ENCODE results near the gene MBD3.
A peak's percentile ranks its signal among the peaks of the same experiment; 100 is the strongest.

MBD3 gene

GRCh38 chr19:1618157-1619093 lies 25.8 kb upstream of the MBD3 start:
- DNase-seq, result no peak

DNA sequence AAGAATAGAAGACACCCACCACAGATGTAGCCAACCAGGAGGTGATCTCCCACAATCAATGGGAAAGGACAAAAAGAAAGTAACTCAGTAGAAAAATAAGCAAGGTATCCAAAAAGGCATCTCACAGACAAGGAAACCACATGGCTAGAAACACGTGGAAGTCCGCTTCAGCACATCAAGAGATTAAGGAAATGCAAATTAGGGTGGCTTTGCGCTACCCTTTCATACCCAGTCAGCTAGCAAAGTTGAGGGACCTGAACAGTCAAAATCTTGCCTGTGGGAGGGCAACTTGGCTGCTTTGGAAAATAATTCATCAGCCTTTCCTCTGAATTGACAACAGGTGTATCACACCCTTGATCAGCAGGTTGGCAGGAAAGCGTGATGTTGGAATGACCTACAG lies 24.2 kb upstream of the MBD3 start:
- DNase-seq, result no peak

DNA sequence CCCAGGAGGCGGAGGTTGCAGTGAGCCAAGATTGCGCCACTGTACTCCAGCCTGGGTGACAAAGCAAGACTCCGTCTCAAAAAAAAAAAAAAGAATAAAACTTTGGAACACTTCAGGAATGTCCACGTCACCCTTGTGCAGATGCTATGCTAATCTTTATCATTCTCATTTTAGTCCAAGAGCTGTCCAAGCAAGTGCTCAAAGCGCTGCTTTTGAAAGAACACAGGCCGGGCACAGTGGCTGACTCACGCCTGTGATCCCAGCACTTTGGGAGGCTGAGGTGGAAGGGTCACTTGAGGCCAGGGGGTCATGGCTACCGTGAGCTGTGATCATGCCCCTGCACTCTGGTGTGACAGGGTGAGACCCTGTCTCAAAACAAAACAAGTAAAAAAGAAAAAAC lies 23.7 kb upstream of the MBD3 start:
- no peak for DNase-seq

- DNase-seq, result no peak
These were observed 22.6 kb upstream of the MBD3 start for GRCh38 chr19:1615156-1615765.

GRCh38 chr19:1613808-1614570 lies 21.3 kb upstream of the MBD3 start:
- no peak for DNase-seq

DNA sequence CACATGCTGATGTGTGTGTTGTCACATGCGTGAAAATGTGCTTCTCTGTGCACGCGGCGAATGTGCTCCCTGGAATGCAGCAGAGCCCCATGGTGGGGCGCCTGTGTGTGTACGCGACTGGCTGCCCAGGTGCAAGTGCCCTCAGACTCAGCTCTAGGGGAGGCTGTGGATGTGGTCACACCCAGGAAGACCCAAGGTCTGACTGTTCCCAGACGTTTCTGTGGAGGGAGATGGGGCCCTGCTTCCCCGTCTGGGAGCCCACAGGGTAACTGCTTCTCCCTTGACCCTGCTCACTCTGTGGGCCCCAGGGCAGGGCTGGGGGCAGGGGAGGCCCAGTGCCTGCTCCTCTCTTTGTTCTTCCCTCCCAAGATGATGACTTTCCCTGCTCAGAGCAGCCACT lies 20.5 kb upstream of the MBD3 start:
- no peak for DNase-seq

DNA sequence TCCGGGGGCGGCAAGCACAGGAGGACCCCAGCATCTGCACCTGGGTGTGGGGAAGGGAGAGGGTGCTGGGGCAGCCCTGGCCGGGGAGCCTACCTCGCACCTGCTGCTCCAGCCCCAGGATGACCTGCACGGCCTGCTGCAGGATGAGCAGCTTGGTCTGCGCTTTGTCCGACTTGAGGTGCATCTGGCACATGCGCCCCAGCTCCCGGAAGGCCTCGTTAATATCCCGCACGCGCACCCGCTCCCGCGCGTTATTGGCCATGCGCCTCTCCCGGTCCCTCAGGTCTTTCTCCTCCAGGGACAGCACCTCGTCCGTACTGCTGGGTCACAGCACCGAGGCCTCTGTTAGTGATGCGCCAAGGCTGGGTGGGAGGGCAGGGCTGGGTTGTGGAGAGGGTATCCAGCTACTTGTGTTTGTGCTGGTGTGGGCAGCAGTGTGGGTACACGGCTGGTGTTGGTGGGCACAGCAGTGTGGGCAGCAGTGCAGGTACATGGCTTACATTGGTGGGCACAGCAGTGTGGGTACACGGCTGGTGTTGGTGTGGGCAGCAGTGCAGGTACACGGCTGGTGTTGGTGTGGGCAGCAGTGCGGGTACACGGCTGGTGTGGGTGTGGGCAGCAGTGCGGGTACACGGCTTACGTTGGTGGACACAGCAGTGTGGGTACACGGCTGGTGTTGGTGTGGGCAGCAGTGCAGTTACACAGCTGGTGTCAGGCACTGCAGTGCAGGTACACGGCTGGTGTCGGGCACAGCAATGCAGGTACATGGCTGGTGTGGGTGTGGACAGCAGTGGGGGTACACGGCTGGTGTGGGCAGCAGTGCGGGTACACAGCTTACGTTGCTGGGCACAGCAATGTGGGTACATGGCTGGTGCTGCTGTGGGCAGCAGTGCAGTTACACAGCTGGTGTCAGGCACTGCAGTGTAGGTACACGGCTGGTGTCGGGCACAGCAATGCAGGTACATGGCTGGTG lies 19.7 kb upstream of the MBD3 start:
- no peak for DNase-seq

DNA sequence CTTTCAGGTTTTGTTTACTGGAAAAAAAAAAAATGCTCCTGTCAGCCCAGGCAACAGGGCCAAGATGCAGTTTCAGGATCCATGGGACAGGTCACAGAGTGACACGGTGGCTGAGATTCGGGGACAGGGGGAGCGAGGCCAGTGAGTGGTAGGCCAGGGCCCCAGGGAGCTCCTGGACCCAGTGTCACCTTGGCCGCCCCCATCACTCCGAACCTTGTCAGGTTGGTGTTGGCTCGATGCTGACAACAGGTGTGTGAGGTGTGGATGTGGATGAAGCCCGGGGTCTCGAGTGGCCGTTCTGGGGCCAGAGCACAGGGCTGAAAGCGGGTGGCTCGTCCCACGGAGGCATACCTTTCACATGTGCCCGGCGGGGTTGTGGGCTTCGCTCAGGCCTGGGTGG lies 18.7 kb upstream of the MBD3 start:
- DNase-seq, result no peak

GRCh38 chr19:1610579-1610978 lies 17.9 kb upstream of the MBD3 start:
- no peak for DNase-seq

DNA sequence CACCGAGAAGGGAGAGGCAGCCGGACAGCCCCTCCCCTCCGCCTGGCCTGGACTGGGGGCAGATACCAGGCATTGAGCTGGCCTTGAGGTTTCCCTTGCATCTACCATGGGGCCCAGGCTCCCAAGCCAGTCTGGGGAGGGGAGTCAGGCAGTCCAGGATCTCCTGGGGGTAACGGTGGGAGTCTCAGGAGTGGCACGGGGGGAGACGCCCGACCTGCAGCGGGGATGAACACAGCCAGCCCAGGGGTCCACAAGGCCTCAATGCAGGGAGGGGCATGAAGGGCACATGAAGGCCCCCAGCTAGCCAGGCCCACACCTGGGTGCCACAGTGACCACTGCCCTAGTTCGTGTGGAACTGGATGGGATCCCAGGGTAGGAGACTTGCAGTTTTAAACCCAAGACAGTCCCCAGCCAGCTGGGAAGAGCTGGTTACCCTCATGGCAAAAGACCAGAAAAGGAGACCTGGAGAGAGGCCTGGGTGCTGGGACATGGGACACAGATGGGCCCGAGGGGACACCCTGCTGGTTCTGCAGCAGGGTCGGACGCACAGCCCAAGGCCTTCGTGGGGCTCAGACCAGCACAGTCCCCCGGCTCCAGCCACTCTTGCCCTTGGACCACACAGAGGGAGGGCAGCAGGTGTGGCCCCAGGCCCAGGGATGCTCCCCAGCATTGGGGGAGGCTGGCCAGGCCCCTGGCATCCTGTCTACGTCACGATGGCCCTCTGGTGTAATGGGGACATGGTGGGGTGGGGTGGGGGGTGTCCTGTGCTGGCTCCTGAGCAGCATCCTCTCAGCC lies 17.2 kb upstream of the MBD3 start:
- no peak for DNase-seq

DNA sequence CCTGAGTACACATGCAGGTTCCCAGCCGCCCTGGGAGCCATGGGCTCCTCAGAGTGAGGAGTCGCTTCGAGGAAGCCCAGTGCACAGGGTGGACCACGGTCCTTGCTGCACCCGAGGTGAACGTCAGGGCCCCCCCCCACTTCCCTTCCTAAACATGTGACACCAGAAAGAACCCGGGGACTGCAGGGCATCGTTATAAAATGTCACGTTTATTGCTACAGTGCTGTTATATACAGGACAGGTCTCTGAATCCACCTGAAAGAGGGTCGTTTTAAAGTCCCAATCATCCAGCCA lies 16.4 kb upstream of the MBD3 start:
- DNase-seq, result no peak

DNA sequence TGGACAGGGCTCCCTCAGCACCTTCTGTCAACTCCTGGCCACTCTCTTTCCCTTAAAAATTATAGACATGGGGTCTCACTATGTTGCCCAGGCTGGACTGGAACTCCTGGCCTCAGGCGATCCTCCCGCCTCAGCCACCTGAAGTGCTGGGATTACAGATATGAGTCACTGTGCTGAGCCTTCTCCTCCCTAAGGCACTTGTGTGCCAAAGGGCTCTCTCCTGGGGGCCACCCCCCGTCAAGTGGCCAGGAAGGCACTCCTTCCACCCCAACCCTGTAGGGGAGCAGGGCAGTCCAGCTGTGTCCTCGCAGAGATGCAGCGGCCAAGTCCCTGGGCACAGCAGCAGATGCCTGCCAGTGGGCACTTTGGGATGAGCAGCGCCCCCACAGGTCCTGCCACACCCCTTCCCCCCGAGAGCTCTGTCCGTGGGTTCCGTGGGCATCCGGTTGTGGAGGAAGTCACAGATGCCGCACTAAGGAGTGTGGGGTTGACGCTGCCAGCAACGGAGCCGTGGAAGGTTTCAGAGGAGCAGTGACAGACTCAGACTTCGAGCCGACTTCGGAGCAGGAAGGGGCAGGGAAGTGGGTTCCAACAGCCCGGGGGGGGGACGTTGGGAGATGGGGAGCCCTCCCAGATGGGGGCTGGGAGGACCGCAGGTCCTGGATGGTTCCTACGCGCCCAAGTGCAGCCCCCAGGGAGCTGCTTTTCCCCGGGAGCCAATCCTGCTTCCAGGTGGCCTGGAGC lies 15.9 kb upstream of the MBD3 start:
- DNase-seq, result no peak

DNA sequence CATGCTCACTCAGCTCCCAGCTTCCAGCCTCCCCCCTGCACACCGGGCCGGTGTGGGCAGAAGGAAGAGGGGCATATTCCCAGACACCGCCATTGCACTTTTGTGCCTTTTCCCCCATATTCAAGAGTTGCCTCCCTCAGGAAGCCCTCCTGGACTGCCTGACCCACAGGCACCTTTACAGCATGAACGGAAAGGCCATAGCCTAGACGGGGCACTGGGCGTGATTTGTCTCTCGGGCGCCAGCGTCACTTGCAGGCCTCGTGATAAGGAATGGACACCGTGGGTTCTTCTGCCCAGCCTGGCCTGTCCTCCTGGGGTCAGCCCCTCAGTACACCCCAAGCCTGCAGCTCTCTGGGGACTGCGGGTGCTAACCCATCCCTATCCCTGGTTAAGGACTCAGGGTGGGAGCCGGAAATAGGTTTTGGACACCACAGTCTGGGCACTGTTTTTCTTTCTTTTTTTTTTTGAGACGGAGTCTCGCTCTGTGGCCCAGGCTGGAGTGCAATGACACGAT lies 13.5 kb upstream of the MBD3 start:
- no peak for DNase-seq

DNA sequence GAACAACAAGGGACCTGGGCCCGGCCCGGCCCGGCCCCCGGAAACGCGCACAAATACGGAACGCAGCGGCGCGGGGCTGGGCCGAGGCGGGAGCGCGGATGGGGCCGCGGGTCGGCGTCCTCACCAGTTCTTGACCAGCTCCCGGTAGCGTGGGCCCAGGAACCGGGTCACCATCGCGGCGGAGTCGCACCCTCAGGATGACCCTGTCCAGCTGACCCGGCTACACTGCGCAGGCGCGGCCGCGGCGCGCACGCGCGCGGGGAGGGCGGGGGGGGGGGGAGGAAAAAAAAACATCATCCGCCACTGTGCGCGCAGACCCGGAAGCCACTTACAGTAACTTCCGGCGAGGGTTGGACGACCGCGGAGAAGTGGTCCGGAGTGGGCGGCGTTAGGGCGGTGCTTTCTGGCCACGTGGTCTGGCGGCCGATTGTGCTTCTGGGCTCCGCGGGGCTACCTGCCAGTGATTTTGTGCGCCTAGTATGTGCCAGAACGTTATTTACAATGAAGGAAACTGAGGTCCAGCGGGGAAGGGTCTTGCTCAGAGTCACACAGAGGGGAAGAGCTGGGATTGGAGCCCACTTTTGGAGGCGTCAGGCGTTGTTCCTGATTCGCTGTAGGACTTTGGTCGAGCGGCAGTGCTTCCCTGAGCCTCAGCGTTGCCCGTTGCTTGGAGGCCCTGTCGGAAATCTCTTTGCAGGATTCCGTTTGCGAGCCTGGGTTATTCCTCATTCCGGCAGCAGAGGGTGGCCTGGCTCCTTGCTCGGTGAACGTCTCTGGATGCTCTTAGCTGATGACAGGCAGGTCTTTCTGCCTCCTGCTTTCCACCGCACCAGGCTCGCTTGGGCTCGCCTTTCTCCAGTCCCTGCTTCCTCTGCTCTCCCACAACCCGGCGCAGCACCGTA lies 12.8 kb upstream of the MBD3 start, which contains the start of gene UQCR11:
UQCR11 (minus strand) TSS at position 227 of the 902 bp plus-strand sequence; CDS start at position 174, 53 bp downstream.
- DNase-seq, result peak; percentile 96

DNA sequence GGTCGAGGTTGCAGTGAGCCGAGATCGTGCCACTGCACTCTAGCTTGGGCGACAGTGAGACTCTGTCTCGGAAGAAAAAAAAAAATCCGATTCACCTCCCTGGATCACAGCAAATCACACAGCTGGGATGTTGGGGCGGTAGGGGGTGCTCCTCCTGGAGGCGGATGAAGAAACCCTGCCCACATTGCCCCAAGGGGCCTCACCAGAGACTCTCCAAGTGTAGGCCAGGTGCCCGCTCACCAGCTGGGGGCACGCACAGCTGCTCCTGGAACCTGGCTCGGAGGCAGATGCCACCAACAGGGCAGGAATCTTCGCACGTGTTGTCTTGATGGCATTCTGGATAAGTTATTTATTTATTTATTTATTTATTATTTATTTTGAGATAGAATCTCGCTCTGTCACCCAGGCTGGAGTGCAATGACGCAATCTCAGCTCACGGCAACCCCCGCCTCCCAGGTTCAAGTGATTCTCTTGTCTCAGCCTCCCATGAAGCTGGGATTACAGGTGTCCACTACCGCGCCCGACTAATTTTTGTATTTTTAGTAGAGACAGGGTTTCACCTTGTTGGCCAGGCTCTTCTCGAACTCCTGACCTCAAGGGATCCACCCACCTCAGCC lies 9.5 kb upstream of the MBD3 start:
- no peak for DNase-seq

- DNase-seq, result no peak
These were observed 9.0 kb upstream of the MBD3 start for GRCh38 chr19:1601613-1602064.

DNA sequence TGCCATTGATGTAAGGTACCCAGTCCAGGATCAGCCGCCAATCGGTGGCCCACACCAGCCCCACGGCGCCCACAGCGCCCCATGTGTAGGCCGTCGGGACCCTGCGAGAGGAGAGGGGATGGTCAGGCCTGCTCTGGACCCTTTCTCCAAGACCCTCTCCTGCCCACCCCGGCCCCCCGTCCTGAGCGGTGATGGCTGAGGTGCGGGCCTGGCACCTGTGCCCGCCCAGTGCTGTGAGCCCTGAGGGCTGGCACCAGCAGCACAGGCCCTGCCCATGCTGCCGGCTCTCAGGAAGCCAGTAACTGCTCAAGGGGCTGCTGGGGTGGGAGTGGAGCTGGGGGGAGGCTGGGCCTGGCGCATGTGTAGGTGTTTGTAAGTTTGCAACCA lies 6.8 kb upstream of the MBD3 start:
- no peak for DNase-seq

GRCh38 chr19:1598777-1599459 lies 6.3 kb upstream of the MBD3 start:
- no peak for DNase-seq

Measured in fibroblast of skin of scalp (primary cell).